HepG2 (cell line): ENCODE measurements around the gene PTPRD. TPM values are rescaled to one million over a fixed set of nuclear protein-coding genes. Genes with fewer than 3 reads are reported as not detected.

Source experiments
- ETV6 ChIP-seq: sonication (generic); formaldehyde crosslinking; conservative IDR thresholded peaks from 2 replicates; pipeline ENCODE4 v1.4.0; 2020; ENCODE audit warnings: missing genetic modification reagents
- FOXA1 ChIP-seq, 2 experiments: fragments of 450-650 bp in 1 of 2; sonication (generic) in 1 of 2; formaldehyde crosslinking in 1 of 2; IDR thresholded peaks; 2 replicates each; pipeline versions ENCODE4 v1.4.0 to v1.6.1; 2016 to 2020; ENCODE audit warnings: missing genetic modification reagents in 1 of 2
- FOXK1 ChIP-seq: sonication (generic); formaldehyde crosslinking; IDR thresholded peaks from 2 replicates; pipeline ENCODE4 v1.4.0; 2020; ENCODE audit warnings: low read depth, missing genetic modification reagents, borderline replicate concordance
- FOXP1 ChIP-seq, 2 experiments: fragments of 450-650 bp in 1 of 2; IDR thresholded peaks; 2 replicates each; pipeline ENCODE4 v1.6.1; 2017 to 2018; ENCODE audit warnings: antibody characterized with exemption in 1 of 2
- POLR2AphosphoS5 ChIP-seq: IDR thresholded peaks from 2 replicates; pipeline ENCODE4 v1.6.1; 2012; ENCODE audit warnings: low read depth, low read length
- SAP130 ChIP-seq: IDR thresholded peaks from 2 replicates; pipeline ENCODE4 v1.6.1; 2016; ENCODE audit warnings: low read depth
- SIN3B ChIP-seq: fragments of 150-350 bp; IDR thresholded peaks from 2 replicates; pipeline ENCODE4 v1.6.1; 2014; ENCODE audit warnings: low read length
- ZNF496 ChIP-seq: sonication (generic); formaldehyde crosslinking; IDR thresholded peaks from 2 replicates; pipeline ENCODE4 v1.8.1; 2023; ENCODE audit warnings: mild to moderate bottlenecking, moderate library complexity, missing genetic modification reagents; ENCODE audit not compliant: insufficient replicate concordance
- ZNF775 ChIP-seq: sonication (generic); formaldehyde crosslinking; IDR thresholded peaks from 2 replicates; pipeline ENCODE4 v1.4.0; 2020; ENCODE audit warnings: missing genetic modification reagents, mild to moderate bottlenecking, moderate library complexity, borderline replicate concordance
- ZNF792 ChIP-seq: IDR thresholded peaks from 2 replicates; pipeline ENCODE4 v1.6.1; 2016
- polyA plus RNA-seq, 8 experiments: library from polyadenylated mRNA; depleted of rRNA in 3 of 8; stranded (reverse) in 7 of 8; unstranded in 1 of 8; fragments of >200 nt; fragmentation: Illumina TruSeq in 4 of 8; extraction: Trizol in 4 of 8; gene quantifications; 2 replicates each; pipeline versions ENCODE4 v1.2.1 to v1.2.3, GENCODE V29; 2011 to 2016; ENCODE audit warnings: low read depth in 4 of 8, missing spikeins in 1 of 8, mixed read lengths in 1 of 8; ENCODE audit not compliant: insufficient read depth in 1 of 8
- total RNA-seq, 5 experiments: library from RNA; depleted of rRNA; stranded (reverse); fragments of >200 nt; fragmentation: Illumina TruSeq; extraction: Trizol; gene quantifications; 2 replicates each; pipeline ENCODE4 v1.2.3, GENCODE V29; 2016; ENCODE audit warnings: low read depth in 1 of 5
- TF ChIP-seq, protein P1 (sequence below): sonication (generic); formaldehyde crosslinking; conservative IDR thresholded peaks from 2 replicates; pipeline ENCODE4 v1.8.0; 2022; ENCODE audit warnings: mild to moderate bottlenecking, moderate library complexity, missing genetic modification reagents
- TF ChIP-seq, protein P2 (sequence below): IDR thresholded peaks from 2 replicates; pipeline ENCODE4 v1.6.1; 2016; ENCODE audit warnings: low read depth, borderline replicate concordance

The PTPRD gene
- total and polyA plus RNA-seq, 2 of the 13 experiments (the other 11 are each of a cell fraction or from before 2014, with no cell fraction given) = 0.05 TPM; not detected in 1

DNA sequence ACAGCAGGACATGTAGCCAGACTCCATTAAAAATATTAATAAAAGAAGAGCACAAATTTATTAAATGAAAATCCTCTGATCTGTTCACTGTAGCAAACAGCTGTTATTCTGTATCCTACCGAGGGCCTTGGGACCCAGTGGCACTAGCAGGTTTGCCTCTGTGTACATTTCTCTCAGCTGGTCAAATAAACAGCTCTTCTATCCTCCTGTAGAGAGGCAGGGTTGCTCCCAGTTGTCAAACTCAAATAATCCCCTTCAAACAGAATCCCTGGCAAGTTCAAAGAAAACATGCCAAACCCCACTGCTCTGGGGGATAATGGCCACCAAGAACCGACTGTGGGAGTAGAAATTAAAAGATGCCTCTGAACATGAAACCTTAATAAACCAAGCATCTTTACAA lies 1551.2 kb downstream of the PTPRD start (continued):
- TF ChIP-seq, protein P1, sequence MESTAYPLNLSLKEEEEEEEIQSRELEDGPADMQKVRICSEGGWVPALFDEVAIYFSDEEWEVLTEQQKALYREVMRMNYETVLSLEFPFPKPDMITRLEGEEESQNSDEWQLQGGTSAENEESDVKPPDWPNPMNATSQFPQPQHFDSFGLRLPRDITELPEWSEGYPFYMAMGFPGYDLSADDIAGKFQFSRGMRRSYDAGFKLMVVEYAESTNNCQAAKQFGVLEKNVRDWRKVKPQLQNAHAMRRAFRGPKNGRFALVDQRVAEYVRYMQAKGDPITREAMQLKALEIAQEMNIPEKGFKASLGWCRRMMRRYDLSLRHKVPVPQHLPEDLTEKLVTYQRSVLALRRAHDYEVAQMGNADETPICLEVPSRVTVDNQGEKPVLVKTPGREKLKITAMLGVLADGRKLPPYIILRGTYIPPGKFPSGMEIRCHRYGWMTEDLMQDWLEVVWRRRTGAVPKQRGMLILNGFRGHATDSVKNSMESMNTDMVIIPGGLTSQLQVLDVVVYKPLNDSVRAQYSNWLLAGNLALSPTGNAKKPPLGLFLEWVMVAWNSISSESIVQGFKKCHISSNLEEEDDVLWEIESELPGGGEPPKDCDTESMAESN (CRISPR knock-in tag) = no peak
- TF ChIP-seq FOXK1 (CRISPR knock-in tag) (peak; percentile 85; the same call in 1 of the 2 replicates), FOXA1 (IDR thresholded peaks at IDR 0.05) (no peak), FOXA1 (CRISPR knock-in tag; IDR thresholded peaks at IDR 0.05) (0 out of 2 replicates have a peak, but pooled peaks have one; percentile 26), ZNF496 (CRISPR knock-in tag) (no peak), FOXP1 (IDR thresholded peaks at IDR 0.05) (no peak), FOXP1 (CRISPR knock-in tag; IDR thresholded peaks at IDR 0.05) (0 out of 2 replicates have a peak, but pooled peaks have one; percentile 23), SAP130 (CRISPR knock-in tag) (0 out of 2 replicates have a peak, but pooled peaks have one; percentile 12), ZNF792 (CRISPR knock-in tag) (no peak), SIN3B (no peak), POLR2AphosphoS5 (no peak), ZNF775 (CRISPR knock-in tag) (no peak), ETV6 (CRISPR knock-in tag) (no peak)
- TF ChIP-seq, protein P2, sequence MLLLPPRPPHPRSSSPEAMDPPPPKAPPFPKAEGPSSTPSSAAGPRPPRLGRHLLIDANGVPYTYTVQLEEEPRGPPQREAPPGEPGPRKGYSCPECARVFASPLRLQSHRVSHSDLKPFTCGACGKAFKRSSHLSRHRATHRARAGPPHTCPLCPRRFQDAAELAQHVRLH = no peak
